Left renal pelvis (tissue), 4 donors: ENCODE results near the gene ANO9. TPM values are rescaled to one million over a fixed set of nuclear protein-coding genes. Genes with fewer than 3 reads are reported as not detected.

ENCODE experiments used
- DNase-seq, 4 donors: peaks; one replicate each; pipeline ENCODE4 v3.0.0-alpha.2; 2013; ENCODE audit warnings: low read depth in 4 of 4, low spot score in 3 of 4
- polyA plus RNA-seq, 4 donors: library from polyadenylated mRNA; unstranded; fragments of 120-200 nt; gene quantifications; one replicate each; pipeline ENCODE4 v1.2.1, GENCODE V29; 2013; ENCODE audit not compliant: insufficient read length in 4 of 4

The ANO9 gene
- polyA plus RNA-seq, 4 donors, result 0.72 to 14.7 (median 9.9) TPM

DNA sequence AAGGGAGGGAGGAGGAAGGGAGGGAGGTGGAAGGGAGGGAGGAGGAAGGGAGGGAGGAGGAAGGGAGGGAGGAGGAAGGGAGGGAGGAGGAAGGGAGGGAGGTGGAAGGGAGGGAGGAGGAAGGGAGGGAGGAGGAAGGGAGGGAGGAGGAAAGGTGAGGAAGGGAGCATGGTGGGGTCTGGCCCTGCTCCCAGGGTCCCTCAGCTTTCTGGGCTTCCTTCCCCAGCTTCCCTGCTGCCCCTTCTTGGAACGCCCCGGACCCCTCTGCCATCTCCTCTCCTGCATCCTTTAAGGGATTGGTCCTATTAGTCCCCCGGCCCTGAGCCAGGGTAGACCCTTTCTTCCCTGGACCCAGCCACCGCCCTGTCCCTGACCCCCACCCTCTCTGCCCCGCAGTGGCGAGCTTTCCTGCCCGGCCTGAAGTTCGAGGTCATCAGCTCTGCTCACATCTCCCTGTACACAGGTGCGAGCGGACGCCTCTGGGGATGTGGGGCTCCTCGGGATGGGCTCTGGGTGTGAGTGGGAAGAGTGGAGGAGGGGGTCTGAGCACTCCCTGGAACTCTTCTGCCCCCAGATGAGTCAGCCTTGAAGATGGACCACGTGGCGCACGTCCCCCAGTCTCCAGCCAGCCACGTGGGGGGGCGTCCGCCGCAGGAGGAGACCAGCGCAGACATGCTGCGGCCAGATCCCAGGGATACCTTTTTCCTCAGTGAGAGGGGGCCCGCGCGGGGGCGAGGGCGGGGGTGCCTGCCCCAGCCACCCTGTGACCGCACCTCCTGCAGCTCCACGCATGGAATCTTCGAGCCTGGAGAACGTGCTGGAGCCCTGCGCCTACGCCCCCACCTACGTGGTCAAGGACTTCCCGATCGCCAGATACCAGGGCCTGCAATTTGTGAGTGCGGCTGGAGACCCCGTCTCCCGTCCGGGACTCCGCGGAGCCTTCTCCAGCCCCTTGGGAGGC, 66.5 kb downstream of the ANO9 start:
- no peak for DNase-seq

GRCh38 chr11:373716-374551, 67.9 kb downstream of the ANO9 start:
- DNase-seq, result no peak

GRCh38 chr11:372809-373715, 68.7 kb downstream of the ANO9 start:
- DNase-seq, result no peak

- no peak for DNase-seq
These were observed 69.9 kb downstream of the ANO9 start for GRCh38 chr11:371716-372590.

- DNase-seq, result no peak
These were observed 70.8 kb downstream of the ANO9 start for GRCh38 chr11:371051-371450.

DNA sequence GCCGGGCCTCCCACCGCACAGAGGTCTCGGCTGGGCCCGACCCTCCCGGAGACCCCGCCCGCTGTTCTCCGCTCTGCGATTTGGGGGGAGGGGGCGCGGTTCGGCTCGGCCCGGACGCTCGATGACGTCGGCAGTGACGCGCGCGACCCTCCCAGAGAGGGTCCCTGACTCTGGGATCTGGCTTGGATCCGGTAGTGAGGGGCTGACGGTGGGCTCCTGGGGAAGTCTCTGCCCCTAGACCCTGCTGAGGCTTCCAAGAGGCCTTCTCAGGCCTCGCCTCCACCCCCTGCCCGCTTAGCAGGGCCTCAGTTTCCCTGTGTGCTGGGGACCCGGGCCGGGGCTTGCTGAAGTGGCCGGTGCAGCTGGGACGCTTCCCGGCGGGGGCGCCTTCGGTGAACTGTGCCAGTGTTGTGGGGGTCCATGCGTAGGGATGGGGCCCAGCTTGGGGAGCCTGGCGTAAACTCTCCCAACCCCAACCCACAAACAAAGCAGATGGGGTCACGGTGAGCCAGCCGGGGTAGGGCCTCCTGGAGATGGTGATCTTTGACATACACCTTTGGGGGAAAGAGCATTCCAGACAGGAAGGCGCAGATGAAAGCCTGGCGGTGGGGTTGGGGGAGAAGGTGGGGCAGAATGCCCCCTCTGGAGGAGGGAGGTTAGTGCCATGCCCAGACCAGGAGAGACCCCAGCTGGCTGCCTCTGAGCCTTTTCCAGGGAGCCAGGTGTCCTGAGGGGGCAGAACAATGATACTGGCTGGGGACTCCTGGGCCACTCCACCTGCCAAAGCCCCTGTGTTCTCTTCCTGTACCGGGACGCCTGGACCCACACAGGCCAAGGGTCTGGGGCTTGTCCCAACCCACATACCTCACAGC, 71.5 kb downstream of the ANO9 start:
- no peak for DNase-seq

DNA sequence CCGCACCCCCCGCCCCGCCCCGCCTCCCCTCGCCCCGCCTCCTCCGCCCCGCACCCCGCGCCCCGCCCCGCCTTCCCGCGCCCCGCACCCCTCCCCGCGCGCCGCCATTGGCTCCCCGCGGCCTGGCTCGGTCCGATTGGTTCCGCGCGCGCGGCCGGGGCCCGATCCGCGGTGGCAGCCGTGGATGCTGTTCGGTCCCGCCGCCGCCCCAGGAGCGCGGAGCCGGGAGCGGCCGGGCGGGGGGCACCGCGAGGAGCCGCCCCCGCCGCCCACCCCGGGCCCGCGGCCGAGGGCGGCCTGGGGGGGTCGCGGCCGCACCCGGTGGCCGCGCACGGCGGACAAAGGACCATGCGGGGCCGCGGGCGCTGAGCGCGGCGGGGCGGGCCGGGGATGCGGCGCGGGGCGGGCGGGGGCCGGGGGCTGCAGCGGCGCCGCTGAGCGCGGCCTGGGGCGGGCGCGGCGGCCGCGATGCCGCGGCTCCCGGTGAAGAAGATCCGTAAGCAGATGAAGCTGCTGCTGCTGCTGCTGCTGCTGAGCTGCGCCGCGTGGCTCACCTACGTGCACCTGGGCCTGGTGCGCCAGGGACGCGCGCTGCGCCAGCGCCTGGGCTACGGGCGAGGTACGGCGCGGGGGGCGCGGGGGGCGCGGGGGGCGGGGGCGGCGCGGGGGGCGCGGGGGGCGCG, 72.3 kb downstream of the ANO9 start, which contains the start of gene B4GALNT4:
B4GALNT4 (plus strand) TSS at position 164 of the 683 bp plus-strand sequence; CDS start at position 469, 305 bp downstream.
- DNase-seq, result no peak

DNA sequence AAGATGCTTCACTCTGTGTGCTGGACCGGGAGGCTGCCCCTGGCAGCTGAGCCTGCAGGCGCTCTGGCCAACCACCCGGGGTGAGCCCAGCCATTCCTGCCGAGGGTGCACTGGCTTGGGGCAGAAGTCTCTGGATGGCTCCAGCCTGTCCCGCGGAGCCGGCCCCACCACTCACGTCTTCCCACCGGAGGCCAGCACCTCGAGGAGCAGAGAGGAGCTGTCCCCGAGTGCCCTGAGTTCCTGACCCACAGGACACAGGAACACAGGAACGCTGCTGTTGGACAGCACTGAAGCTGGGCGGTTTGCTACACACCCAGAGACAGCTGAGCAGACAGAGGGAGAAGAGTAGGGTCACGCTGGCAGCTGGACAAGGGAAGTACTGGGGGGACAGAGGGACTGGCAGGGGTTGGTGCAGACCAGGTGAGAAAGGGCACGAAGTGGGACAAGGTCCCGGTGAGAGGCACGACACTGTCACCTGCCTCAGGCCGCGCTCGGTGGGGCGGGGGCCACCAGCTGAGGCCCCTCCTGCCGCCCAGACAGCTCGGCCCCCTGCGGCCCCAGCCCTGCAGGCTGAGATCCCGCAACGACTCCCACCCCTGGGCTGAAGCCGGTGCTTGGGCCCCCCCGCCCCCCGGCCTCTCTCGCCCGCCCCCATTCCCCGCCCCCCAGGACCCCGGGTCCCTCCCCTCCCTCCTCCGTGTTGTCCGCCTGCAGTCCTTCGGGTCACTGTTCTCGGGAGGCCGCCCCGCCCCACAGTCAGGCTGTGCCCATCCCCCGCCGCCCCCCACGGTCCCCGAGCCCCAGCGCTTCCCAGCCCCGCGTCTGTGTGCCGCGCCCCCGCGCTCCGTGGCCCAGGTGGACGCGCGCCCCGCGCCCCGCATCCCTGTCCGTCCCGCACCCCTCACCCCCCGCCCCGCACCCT, 73.1 kb downstream of the ANO9 start:
- no peak for DNase-seq

DNA sequence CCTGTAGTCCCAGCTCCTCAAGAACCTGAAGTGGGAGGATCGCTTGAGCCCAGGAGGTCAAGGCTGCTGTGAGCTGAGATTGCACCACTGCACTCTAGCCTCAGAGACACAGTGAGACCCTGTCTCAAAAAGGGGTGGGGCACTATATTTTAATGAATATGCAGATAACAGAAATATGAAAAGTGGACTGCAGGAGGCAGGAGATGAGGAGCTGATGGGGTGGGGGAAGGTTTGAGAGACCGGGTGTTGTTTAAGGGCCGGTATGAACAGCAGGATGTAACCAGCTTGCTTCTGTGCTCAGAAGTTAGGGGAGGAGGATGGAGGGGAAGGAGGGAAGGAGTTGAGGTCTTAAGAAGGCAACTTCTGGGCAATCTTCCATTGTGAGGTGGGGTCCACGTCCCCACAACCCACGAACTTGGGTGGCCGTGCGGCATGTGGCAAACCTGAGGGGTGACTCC, 73.8 kb downstream of the ANO9 start:
- no peak for DNase-seq

Other genes starting within 250 kb of the ANO9 start
- gene SCGB1C1, start 248.9 kb downstream of the ANO9 start, polyA plus RNA-seq, result not detected
- gene BET1L, start 234.6 kb downstream of the ANO9 start, polyA plus RNA-seq, result 10 to 100 TPM; 38.7 to 46.1 (median 45.8) TPM
- gene RIC8A, start 234.3 kb downstream of the ANO9 start, polyA plus RNA-seq, result 10 to 100 TPM; 68.7 to 87.3 (median 84.3) TPM
- gene SIRT3, start 205.7 kb downstream of the ANO9 start, polyA plus RNA-seq, result 10 to 100 TPM; 22.6 to 38.2 (median 25.7) TPM
- 100 to 1,000 TPM; 103 to 148 (median 140) TPM for gene PSMD13, start 205.0 kb downstream of the ANO9 start, polyA plus RNA-seq
- gene NLRP6, start 163.6 kb downstream of the ANO9 start, polyA plus RNA-seq, result under 1 TPM; 0.04 to 0.50 (median 0.22) TPM
- 10 to 100 TPM in 3 of 4 donors, 1 to 10 TPM in 1; 8.3 to 25.1 (median 16.7) TPM for gene PGGHG, start 152.9 kb downstream of the ANO9 start, polyA plus RNA-seq
- under 1 TPM in 3 of 4 donors, not detected in 1; 0.18 to 0.49 (median 0.35) TPM for gene IFITM5, start 142.5 kb downstream of the ANO9 start, polyA plus RNA-seq
- gene IFITM2, start 134.2 kb downstream of the ANO9 start, polyA plus RNA-seq, result 100 to 1,000 TPM; 157 to 239 (median 215) TPM
- 10 to 100 TPM; 25.0 to 40.4 (median 35.2) TPM for gene IFITM1, start 128.0 kb downstream of the ANO9 start, polyA plus RNA-seq
- gene IFITM3, start 121.2 kb downstream of the ANO9 start, polyA plus RNA-seq, result 100 to 1,000 TPM; 285 to 490 (median 450) TPM
- gene B4GALNT4, start 72.5 kb downstream of the ANO9 start, polyA plus RNA-seq, result 10 to 100 TPM; 48.1 to 95.7 (median 66.5) TPM
- gene PKP3, start 47.8 kb downstream of the ANO9 start, polyA plus RNA-seq, result 1 to 10 TPM in 3 of 4 donors, under 1 TPM in 1; 0.38 to 9.1 (median 4.9) TPM
- gene SIGIRR, start 27.0 kb downstream of the ANO9 start, polyA plus RNA-seq, result 10 to 100 TPM; 13.2 to 50.5 (median 35.5) TPM
- gene PTDSS2, start 8.3 kb upstream of the ANO9 start, polyA plus RNA-seq, result 10 to 100 TPM; 22.9 to 46.4 (median 31.0) TPM
- 100 to 1,000 TPM in 1 of 4 donors, 10 to 100 TPM in 3; 75.4 to 108 (median 87.4) TPM for gene RNH1, start 65.2 kb upstream of the ANO9 start, polyA plus RNA-seq
- gene HRAS, start 93.6 kb upstream of the ANO9 start, polyA plus RNA-seq, result 10 to 100 TPM; 30.9 to 55.9 (median 41.2) TPM
- 1 to 10 TPM; 1.4 to 6.6 (median 3.2) TPM for gene LRRC56, start 95.5 kb upstream of the ANO9 start, polyA plus RNA-seq
- gene LMNTD2, start 118.7 kb upstream of the ANO9 start, polyA plus RNA-seq, result 1 to 10 TPM in 3 of 4 donors, under 1 TPM in 1; 0.75 to 7.5 (median 2.8) TPM
- 10 to 100 TPM in 3 of 4 donors, 1 to 10 TPM in 1; 6.0 to 69.8 (median 35.6) TPM for gene RASSF7, start 119.0 kb upstream of the ANO9 start, polyA plus RNA-seq
- gene PHRF1, start 134.5 kb upstream of the ANO9 start, polyA plus RNA-seq, result 10 to 100 TPM; 17.5 to 30.4 (median 18.9) TPM
- 10 to 100 TPM in 1 of 4 donors, 1 to 10 TPM in 3; 4.6 to 14.7 (median 8.5) TPM for gene IRF7, start 173.9 kb upstream of the ANO9 start, polyA plus RNA-seq
- gene CDHR5, start 182.9 kb upstream of the ANO9 start, polyA plus RNA-seq, result 10 to 100 TPM in 3 of 4 donors, 1 to 10 TPM in 1; 2.1 to 50.6 (median 33.0) TPM
- 1 to 10 TPM in 2 of 4 donors, under 1 TPM in 1, not detected in 1; 0.47 to 3.1 (median 1.4) TPM for gene SCT, start 185.2 kb upstream of the ANO9 start, polyA plus RNA-seq
- gene DRD4, start 195.3 kb upstream of the ANO9 start, polyA plus RNA-seq, result 1 to 10 TPM in 3 of 4 donors, under 1 TPM in 1; 0.35 to 5.0 (median 1.6) TPM